CD1c-positive myeloid dendritic cell (primary cell): ENCODE data around the gene ZBTB42.

Experiments
- DNase-seq: peaks from one replicate; pipeline ENCODE4 v3.0.0-alpha.2; 2016; ENCODE audit errors: extremely low spot score

The ZBTB42 gene

GRCh38 chr14:104782808-104783139, 18.1 kb upstream of the ZBTB42 start:
- no peak for DNase-seq

DNA sequence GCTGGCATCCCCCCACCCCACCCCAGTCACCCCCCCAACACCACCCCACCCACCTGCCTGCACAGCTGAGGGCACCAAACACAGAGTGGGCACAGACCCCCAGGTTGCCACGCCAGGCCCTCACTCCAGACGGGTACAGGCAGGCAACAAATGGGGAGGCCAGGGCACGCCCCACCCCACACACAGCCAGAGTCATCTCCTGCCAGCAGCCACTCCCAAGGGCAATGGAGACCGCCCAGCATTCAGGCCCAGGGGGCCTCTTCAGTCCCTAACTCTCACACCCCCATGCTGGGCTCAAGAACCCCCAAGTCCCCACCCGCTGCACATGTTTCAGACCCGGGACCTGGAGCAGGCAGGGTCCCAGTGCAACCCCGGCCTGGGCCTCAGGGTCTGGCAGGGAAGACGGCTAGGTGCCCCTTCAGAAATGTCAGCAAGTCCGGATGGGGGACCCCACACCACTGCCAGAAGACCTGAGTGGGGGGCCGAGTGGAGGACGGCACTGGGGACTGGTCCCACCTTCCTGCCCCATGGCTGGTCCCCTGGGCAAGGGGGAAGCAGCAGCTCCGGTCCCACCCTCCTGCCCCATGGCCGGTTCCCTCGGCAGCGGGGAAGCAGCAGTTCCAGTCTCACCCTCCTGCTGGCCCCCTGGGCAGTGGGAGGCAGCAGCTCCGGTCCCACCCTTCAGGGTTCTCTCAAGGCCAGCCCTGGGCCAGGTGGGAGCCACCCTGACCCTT, 17.2 kb upstream of the ZBTB42 start:
- no peak for DNase-seq

DNA sequence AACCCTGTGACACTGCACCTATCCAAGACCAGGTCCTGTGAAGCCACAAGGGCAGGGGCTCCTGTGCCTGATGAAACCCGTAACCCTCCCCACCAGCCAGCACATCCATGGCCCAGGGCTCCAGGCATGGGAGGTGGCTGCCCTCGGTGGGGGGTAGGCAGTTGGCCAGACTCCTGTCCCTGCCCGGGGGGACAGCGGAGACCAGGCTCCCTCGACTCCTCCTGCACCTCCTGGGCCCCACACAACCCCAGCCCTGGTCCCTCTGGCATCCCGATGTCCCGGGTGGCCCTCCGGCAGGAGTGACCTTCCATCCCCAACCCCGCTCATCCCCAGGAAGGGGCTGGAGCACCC, 16.7 kb upstream of the ZBTB42 start:
- no peak for DNase-seq

- DNase-seq = no peak
Measured at GRCh38 chr14:104784846-104785707, 15.8 kb upstream of the ZBTB42 start.

GRCh38 chr14:104785708-104786080, 15.2 kb upstream of the ZBTB42 start:
- DNase-seq = no peak

DNA sequence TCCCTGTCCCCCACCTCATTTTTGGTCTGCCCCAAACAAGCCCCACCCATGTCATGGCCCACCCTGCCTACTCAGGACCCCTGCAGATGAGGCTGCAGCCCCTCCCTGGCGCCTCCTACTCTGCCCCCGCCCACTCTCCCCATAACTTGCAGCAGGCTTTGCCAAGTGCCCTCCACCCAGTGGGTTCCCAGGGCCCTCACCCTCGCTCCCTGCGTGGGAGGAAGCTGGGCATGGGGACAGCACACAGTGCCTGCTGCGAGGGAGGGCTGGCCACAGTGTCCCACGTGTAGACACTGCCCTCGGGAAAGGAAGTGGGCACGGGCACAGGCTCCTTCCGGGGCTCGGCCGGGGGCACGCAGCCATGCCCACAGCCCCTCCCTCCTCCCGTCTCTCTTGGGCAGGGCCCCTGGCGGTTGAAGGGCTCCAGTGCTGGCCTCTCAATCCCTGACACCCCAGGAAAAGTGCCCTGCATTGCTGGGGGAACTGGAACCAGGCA, 14.8 kb upstream of the ZBTB42 start:
- peak; percentile 72 for DNase-seq

DNA sequence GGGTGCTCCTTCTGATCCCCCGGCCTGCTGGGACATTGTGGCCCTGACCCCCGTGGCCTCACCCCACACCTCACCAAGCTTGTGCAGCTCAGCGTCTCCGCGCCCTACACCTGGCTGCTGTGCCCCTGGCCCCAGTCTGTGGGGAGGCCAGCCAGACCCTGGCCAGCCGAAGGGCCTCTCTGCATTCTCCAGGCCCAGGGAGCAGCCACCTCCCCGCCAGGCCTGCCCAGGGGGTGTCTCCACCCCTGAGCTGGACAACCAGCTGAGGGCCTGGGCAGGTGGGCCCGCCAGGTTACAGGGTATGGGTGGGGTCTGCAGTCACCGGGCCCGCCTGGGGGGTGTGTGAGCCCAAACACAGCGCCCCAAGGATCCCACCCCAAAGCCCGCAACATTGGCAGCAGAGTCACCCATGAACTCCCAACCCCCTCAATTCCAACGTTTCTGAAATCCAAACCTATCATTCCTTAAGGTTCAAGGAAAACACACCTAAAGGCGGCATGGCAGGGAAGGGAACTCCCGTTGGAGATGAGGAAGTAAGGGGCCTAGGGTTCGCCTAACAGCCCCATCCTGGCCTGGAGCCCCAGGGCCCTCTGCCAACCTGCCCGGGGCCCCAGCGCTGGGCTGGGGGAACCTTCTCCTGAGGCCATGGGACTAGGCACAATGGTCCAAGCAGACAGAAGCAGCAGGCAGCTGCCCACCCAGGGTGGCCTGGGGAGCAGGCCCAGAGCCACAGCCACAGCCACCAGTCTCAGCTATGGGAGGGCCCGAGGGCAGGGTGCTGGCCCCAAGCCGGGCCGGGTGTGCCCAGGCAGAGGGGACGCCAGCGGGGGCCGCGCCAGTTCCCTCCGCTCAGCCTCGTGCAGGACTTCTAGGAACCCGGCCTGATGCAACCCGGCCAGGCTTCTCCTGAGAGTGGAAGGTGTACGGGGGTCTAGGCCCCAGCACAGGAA, 13.9 kb upstream of the ZBTB42 start:
- no peak for DNase-seq

DNA sequence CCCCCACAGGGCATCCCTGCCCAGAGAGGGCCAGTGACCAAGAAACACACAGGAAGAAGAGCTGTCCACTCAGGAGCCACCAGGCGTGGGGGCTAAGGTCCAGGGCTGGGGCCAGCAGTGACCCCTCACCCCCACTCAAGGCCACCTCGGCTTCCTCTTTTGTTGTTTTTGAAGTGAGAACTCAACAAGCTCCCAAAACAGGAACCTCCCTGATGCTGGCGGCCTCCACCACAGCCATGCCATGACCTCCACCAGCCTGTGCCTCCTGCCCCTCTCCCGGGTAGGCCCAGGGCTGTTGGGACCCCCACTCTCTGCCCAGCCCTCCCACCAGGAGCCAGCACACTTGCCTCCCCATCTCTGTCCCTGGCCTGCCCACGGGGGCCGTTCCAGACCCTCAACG, 13.2 kb upstream of the ZBTB42 start:
- peak; percentile 84 for DNase-seq

GRCh38 chr14:104788161-104788818, 12.6 kb upstream of the ZBTB42 start:
- no peak for DNase-seq

DNA sequence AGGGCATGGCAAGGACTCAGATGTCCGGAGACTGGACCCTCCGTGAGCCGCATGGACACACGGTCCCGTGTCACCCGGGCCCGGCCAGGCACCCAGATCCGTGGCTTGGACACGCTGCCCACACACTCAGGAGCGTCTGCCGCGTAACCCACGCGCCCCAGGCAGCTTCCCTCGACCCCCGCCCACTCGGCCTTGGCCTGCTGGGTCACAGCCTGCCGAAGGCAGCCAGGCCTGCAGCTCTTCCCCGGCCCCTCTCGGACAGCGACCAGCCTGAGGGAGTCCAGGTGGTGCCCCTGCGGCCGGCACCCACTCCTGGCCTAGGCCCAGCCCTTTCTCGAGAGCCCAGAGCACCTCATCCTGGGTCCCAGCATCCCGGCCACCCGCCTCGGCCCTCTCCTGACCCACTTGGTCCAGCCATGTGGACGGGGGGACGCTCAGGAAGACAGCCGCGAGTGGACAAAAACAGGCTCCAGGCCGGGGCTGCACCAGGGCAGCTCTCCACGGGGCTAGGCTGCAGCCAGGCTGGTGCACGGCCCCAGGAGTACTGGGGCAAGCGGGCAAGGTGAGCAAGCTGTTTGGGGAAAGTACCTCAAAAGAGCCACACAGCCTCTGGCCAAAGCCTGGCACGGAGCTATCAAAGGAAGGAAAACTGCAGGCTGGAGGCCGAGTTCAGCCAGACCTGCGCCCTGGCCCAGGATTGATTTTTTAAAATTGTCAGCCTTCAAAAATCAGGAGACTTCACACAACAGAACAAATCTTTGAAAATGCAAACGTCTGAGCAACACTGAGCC, 11.8 kb upstream of the ZBTB42 start:
- DNase-seq = peak; percentile 28

DNA sequence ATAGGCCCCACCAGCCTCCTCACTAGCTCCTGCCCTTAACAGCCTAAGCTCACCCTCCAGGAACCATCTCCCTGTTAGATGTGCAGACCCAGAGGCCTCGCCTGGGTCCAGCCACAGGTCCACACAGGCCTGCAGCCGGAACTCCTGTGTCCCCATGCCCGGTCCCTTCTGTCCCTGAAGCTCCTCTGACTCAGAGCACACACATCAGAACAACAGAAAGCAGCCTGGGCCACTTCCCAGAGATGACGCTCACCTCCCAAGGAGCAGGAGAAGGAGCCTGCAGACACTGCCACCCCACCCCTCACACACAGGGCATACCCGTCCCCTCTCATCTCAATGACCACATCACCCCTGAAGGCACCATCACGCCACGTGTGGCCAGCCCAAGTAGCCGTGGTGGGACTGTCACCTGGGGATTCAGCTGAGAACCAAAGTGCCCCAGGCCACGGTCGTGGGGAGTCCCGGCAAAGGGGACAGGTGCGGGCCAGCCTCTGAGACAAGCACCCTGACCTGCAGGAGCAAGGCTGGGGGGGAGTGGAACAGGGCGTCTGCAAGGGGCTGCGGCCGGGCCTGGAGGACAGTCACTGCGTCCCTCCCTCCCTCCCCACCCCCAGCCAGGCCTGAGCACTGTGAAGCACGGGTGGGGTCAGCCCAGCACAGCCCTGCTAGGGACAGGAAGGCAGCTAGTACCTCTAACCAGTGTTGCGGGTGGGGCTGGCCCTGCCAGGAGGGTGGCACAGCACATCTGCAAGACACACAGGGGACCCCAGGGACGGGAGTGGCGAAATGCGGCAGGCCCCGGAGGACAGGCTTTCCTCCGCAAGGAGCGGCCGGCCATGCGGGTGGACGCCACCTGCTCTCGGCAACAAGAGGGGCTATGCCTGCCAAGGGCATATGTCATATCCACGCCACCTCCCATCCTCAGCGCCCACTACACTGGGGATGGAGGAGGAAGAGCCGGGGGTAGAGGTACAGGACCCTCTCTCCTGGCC, 10.9 kb upstream of the ZBTB42 start:
- DNase-seq = no peak

DNA sequence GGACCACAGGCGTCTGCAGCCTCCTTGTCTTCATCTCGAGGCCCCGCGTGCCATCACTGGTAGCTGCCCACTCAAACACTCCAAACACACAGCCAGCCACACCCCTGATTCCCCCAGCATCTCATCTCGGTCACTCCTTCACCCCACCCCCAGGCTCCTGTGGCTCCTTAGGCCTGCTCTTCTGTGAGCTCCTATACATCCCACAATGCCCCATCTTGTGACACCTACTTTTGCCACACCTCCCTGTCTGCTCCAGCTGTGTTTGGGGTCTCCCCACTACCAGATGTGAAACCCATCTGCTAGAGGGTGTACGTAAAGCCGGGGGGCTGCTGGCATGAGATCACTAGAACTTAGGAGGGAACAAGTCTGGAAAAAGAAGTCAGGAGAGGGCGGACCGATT, 9.5 kb upstream of the ZBTB42 start:
- no peak for DNase-seq

GRCh38 chr14:104792101-104792884, 8.6 kb upstream of the ZBTB42 start:
- DNase-seq = no peak

- DNase-seq = no peak
Measured at GRCh38 chr14:104792945-104793702, 7.8 kb upstream of the ZBTB42 start.

GRCh38 chr14:104793703-104793959, 7.3 kb upstream of the ZBTB42 start:
- DNase-seq = no peak

GRCh38 chr14:104794099-104794498, 6.8 kb upstream of the ZBTB42 start:
- peak; percentile 26 for DNase-seq

DNA sequence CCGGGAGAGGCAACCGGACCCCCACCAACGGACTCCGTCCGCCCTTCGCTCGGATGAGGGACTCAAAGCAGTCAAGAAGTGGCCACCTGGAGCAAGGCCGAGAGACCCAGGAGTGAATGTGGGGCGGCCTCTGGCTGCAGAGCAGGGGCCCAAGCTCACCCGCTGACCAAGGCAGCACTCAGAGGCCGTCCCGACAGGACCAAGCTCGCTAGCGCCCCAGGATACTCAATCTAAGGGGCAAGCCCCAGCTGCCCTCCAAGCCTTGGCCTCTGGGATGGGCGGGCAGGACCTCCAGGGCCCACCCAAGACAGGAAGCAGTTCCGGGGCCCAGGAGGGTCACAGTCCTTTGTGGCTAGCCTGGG, 6.3 kb upstream of the ZBTB42 start:
- no peak for DNase-seq
